DMS53 (cell line): ENCODE results near the gene ARGLU1.
A peak's percentile ranks its signal among the peaks of the same experiment; 100 is the strongest.

Experiments
- DNase-seq: peaks from one replicate; lab custom pipeline; 2025; lab: John Stamatoyannopoulos, UW

ARGLU1 gene

DNA sequence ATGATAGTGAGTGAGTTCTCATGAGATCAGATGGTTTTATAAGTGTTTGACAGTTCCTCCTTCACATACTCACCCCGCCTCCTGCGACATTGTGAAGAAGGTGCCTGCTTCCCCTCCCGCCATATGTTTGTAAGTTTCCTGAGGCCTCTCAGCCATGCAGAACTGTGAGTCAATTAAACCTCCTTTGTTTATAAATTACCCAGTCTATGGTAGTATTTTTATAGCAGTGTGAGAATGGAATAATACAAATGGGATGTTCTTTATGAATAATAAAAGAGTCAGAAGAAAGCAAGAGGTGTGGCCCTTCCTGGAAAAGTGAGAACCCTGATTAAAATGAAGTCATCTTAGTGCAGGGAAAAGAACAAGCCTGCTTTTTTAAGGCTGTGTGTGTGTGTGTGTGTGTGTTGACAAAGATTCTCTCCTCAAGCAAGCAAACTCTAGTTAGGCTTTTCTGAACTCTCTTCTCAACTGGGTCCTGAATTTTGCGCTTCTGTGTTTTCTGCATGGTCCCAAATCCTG is 18.8 kb upstream of the ARGLU1 start:
- DNase-seq: no peak

DNA sequence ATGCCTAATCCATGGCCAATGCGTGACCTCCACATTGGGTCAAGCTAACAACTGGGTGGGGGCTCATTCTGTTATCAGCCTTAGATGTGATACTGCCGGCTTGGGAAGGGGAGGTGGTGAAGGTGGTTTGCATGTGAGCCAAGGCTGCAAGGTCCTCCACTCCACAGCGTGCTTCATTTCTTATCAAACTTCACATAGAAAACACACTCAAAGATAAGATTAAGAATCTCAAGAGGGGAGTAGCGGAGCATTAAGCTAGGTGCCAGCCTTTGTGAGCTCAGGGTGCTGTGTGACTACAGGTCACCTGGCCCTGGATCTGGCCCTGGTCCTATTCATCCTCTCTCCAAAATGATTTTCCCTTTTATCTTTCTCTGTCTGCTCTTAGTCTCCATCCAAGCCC is 13.3 kb upstream of the ARGLU1 start:
- DNase-seq: no peak

DNA sequence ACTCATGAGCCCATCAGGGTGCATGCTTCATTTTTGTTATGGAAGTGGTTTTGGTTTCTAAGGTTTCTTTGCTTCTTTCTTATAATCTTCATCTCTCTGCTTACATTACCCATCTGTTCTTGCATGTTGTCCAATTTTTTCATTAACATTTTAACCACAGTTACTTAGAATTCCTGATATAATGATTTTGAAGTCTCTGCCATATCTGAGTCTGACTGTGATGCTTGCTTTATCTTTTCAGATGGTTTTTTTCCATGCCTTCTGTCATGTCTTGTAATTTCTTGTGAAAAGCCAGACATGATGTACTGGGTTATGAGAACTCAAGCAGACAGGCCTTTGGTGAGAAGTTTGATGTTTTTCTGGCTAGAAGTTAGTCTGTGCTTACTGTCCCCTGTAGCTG is 8.0 kb upstream of the ARGLU1 start:
- no peak for DNase-seq

DNA sequence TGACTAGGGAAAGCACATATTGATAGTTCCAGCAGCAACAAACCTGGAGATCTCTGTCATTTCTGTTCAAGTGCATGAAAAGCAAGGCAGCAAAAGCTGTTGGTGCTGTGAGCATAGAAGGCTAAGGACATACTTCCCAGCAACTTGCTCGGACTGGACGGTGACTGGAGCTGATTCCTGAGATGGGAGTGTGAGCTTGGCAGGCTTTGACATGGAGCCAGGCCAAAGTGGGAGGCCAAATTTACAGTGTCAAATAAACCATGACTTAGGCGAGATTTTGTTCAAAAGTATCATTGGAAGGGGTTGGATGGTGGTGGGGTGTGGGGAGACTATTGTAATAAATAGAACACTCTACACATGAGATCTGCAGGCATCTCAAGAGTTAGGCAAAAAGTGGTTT is 5.9 kb upstream of the ARGLU1 start:
- DNase-seq: no peak

DNA sequence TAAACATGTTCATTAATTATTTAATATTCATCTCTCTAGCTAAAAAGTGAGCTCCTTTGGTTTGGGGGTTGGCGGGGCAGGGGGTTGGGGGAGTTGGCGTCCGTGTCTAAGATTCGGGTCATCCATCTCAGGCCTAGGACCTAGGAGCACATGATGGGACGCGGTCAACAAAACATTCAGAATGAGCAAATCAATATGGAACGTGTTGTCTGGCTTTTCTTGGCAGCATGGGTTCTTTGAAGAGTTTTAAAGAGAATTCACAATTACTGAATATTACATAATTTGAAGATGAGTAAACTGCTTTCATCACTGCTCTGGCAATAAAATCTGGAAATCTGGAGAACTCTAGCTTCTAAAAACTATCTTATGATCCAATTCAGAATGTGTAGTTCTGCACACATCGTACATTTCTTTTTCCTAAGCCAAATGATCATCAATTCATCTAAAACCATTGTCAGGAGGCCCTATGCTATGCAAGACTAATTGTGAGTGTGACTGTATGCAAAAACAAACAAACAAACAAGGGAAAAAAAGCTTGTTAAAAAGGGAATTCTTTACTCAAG is 5.4 kb upstream of the ARGLU1 start:
- no peak for DNase-seq

DNA sequence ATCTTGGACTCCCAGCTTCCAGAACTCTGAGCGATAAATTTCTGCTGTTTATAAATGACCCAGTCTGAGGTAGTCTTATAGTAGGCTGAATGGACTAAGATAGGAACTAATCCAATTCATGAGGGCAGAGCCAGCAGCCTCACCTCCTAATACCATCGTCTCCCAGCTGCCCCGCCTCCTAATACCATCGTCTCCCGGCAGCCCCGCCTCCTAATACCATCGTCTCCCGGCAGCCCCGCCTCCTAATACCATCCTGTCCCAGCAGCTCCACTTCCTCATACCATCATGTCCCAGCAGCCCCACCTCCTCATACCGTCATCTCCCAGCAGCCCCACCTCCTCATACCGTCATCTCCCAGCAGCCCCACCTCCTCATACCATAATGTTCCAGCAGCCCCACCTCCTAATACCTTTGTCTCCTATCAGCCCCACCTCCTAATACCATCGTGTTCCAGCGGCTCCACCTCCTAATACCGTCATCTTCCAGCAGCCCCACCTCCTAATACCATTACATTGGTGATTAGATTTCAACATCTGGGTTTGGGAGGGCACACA is 2.4 kb upstream of the ARGLU1 start:
- no peak for DNase-seq

DNA sequence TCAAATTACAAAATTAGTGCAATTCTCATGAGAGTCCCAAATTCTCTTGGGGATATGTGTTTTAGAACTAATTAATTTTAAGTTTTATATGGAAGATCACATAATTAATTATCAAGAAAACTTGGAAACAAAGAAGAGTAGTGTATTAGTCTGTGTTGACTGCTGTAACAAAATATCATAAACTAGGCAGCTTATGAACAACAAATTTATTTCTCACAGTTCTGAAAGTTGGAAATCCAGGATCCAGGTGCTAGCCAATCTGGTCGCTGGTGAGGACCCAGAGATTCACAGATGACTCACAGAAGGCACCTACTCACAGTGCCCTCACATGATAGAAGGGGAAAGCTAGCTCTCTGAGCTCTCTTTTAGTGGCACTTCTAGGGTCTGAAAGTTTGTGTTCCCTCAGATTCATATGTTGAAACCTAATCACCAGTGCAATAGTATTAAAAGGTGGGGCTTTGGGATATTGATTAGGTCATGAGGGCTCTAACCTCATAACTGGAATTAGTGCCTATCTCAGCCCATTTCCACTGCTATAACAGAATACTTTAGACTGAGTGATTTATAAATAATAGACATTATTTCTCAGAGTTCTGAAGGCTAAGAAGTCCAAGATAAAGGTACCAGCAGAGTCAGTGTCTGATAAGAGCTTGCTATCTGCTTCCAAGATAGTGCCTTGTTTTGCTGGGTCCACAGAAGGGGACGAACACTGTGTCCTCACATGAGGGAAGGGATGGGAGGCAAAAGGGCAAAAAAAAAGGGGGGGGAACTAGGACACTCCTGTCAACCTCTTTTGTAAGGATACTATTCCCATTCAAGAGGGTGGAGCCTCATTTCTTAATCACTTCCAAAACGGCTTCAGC is 1.5 kb upstream of the ARGLU1 start:
- DNase-seq: no peak

DNA sequence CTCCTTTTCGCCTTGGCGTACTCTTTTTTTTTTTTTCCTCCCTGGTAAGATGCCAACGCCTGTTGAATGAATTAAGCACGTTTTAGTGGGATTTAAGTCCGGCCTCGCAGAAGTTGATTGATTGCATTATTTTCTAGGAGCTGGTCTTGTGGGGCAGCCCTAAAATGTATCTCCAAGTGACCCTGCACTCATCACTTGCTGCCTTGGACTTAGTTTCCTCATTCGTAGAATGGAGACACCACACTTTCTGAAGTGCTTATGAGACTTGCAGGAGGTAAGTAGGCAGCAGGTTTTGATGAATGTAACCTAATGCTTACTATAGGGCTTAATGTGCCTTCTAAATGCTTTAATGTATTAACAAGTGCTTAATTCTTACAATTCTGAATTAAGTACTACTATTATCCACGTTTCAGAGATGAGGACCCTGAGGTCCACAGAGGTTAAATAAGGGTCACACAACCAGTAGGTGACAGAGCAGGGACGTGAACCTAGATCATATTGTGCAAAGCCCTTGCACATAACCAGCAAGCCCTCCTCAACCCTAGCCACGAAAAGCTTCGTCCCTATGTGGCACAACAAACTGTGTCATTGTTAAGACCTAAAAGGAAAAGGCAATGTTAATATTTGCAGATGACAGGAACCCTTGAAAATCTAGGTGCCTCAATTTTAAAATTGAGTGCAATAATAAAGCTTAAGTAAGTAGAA is 514 bp upstream of the ARGLU1 start:
- no peak for DNase-seq

DNA sequence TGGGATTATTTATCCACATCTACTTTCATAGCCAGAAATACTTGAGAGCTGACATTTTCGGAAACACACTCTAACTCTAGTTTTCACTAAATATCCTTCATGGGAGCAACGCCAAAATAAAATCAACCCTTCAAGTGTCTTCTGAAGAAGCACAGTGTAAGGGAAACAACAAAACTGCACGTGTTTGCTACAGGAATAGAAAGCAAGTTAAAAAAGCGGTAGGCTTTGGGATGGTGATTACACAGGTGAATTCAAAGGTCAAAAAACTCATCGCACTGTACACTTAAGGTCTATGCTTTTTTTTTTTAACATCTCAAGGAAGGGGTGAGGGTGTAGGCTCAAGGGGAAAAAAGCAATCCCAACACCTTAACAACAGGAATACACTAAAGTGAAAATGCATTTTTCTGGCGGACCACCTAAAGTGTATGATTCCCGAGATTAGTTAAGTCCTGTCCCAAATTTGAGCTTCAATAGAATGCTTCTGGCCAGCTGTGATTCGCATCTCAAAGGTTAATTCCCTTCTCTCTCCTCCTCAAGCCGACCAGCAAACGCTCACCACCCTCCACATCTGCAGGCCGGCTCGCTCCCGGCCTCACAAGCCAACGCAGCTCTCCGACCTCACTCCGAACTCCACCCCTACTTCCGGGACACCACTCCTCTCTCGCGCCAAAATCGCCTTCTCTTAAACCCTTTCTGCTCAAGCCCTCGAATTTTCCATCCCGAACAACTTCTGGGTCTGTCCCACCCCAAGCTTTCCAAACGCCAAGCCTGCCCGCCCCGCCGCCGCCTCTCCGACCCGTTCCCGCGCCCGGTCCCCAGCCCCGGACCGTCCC is 1.1 kb downstream of the ARGLU1 start:
- peak; percentile 50 for DNase-seq

DNA sequence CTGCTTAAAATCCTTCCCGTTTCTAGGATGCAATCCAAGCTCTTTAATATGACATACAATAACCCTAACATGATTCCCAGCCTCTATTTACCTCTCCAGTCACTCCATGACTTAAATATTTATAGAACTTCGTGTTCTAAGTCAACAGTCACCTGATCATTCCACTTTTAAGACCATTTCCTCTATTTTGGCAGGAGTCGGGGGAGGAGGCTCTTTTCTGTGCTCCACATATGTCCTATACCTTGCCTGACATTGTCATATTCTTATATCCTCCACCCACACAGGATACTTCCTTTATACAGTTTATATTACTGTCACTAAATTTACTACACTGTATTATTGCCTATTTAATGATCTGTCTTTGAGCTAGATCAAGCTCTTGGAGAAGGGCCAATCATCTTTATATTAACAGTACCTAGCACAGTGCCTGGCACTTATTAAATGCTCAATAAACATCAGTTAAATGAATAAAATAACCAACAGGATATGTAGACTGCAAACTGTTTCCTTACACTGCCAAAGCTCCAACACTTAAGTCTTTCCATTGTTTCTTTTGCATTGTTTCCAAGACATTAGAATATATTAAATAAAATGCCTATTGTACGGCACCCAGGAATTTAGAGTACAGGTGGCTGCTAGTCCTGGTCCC is 2.7 kb downstream of the ARGLU1 start:
- no peak for DNase-seq

DNA sequence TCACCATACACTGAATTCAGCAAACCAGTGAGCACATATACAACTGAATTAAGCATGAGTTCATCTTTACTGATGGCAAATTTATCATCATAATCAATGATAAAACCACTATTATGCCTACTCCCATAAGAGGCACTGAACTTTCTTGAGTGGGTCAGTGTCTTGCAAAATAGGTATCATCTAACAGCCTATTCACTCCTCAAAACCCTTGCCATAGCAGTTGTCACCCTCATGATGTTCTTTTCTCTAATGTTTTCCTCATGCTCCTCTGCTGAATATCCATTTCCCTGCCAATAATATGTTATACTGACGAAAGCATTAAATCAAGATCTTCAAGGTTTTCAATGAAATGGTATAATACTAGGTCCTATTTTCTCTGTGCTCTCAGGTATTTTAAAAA is 5.6 kb downstream of the ARGLU1 start:
- DNase-seq: no peak

DNA sequence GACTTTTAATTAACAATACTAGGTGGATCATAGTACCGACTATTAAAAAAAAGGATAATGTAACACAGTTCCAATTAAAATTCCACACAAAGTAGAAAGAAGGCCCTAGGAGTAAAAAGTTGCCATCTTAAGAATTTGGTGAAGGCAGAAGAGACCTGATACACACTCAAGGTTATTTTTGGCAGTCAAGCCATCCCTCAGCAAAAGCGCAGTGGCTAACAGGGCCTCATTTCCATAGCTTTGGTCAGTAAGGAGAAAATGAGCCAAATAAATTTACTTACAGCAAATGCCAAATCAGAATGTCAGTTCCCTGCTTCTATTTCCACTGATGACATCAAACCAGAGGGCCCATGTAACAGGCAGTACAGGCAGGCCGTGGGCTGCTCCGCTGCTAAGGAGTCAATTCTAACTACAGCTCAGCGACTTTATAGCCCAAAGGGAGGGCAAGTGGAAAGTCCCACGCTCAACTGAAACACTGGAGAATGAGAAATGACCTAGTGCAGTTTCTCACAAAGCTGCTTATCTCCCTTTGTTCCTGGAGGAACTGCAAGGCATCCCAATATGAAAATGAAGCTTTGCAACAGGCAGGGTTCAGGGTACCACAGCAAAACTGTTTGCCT is 6.3 kb downstream of the ARGLU1 start:
- DNase-seq: no peak

DNA sequence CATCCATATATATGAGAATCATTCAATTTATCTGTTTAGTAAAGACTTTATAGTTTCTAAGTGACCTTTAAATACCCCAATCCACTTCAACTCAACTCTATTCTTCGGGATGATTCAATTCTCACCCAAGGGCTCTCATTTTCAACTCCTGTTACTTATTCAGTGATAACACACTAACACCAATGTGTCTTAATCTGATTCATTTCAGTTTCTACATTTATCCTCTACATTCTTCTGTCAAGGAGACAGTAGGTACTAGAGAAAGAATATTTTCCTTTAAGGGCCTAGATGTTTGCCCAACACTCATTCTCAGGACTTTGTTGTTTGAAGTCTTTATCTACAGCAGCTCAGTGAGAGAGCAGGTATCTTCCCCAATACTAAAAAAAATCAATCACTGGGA is 7.1 kb downstream of the ARGLU1 start:
- DNase-seq: no peak

DNA sequence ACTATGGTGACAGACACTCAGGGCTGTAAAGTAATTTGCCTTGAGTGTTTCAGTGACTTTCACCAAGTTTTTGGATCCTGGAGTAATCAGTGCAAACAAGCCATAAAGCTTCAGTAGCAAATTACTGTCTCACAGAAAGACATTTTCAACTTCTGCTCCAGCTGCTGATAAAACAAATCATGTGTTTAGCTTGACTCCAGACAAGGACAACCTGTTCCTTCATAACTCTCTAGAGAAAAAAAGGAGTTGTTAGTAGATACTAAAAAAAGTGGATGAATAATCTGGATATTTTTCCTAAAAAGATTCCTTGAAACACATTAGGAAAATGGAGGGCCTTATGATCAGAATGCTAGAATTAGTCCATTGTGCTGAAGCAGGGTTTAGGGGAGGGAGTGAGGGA is 9.4 kb downstream of the ARGLU1 start:
- DNase-seq: no peak

DNA sequence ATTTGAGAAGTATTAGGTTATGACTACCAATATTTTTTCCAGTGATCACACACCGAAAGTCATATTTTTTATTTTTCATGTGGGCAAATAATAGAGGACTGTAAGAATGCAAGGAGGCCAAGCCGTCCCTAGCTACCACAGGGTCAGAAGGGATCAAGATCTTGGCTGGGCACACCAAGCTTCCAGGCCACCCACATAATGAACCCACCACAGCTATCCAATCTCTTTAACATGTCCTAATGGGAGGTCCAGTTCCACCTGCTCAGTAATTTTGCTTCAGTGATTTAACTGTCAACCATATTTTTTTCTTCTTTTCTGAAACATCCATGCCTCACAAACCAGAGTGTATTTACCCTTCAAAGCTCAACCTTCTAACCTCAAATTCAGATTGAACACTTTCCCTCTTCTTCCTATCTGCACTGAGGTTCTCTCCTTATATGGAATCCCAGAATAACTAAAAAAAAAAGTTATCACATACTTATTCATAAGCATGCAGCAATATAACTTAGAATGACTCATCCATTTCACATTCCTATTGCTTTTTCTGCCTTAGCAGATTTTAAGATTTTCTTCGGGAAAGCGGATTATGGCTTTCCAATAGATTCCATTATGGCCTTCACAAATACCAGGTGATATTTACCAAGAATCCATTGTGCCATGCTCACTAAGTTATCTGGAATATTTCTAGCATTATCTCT is 12.2 kb downstream of the ARGLU1 start:
- DNase-seq: no peak

DNA sequence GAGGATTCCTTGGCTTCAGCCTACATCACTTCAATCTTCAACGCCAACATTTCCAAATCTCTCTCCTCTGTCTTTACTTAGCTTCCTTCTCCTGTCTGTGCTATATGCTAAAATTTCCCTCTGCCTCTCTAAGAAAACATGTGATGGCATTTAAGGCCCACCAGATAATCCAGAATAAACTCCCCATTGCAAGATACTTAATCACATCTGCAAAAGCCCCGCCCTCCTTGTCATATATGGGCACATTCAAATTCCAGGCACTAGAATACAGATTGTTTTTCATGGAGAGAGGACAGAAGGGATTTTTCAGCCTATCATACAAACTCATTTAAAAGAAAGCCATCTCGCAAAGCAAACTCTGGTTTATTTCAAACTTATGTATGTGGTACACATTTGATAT is 16.2 kb downstream of the ARGLU1 start:
- DNase-seq: no peak

DNA sequence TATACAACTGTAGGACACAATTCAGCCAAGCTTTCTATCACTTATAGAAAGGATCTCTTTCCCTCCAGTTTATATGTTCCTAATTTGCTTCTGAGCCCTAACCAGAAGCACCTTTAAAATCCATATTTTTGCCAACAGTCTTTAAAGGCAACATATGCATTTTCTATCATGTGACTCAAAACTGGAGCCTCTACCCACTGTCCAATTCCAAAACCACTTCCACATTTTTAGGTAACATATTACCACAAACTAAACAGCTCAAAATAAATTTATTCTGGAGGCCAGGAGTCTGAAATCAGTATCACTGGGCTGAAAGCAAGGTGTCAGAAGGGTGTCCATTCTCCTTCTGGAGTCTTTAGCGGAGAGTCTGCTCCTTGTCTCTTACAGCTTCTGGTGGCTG is 16.6 kb downstream of the ARGLU1 start:
- DNase-seq: no peak

DNA sequence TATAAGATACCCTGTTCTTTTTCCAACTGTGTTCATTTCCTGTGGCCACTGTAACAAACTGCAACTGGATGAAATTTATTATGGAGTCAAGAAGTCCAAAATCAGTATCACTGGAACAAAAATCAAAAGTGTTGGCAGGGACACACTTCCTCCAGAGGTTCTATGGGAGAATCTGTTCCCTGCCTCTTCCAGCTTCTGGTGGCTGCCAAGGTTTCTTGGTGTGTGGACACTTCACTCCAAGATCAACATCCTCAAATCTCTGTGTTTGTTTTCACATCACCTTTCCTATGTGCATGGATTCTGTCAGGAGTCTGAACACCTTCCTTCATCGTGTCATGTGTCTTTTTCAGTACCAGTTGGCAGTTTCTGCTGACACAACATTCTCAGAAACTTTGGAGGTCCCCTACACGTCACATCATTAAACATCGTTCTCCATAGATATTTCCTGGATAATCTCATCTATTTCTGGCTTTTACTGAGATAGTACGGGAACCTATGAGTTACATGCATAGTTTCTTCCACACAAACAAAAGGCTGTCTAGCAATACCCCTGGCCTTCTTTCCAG is 17.3 kb downstream of the ARGLU1 start:
- DNase-seq: no peak

DNA sequence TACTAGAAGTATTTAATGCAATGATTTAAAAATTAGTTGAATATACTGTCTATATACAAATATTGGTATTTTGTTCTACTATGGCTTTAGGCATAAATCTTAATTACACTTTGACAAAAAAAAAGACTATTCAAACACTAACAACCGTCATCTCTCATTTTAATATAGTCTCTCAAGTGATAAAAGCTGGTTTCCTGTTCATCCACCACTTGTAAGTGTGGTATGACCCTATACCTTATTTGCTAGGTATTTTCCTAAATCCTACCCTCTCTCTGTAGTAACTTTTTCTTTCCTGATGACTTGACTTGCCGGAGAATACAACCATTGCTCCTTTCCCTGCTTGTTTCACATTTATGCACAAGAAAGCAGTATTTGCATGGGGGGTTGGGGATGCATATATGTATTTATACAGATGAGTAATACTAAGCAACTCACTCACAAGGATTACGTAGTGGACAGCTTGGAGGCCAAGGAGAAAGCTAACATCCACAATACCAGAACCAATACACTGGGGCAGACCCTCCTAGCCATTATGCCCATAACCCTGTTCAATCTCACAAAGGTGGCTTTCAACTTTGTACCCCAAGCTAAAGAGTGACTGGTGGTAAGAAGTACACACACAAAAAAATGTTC is 19.8 kb downstream of the ARGLU1 start:
- DNase-seq: peak; percentile 8
